K562 (cell line): ENCODE measurements around the gene BCL2L1. TPM values are rescaled to one million over a fixed set of nuclear protein-coding genes. Genes with fewer than 3 reads are reported as not detected.

ENCODE experiments used
- ATF6 ChIP-seq: sonication (generic); formaldehyde crosslinking; IDR thresholded peaks from 2 replicates; pipeline ENCODE4 v1.4.0; 2020; ENCODE audit warnings: mild to moderate bottlenecking, missing genetic modification reagents
- FIP1L1 ChIP-seq: fragments of 200-400 bp; formaldehyde crosslinking; IDR thresholded peaks from 2 replicates; pipeline ENCODE4 v1.6.1; 2018; ENCODE audit warnings: mild to moderate bottlenecking, low read depth, low read length; ENCODE audit not compliant: poor library complexity, severe bottlenecking
- KLF10 ChIP-seq: fragments of 250-450 bp; sonication (Bioruptor Pico); IDR thresholded peaks from 2 replicates; pipeline ENCODE4 v1.6.1; 2021; ENCODE audit warnings: matching md5 sums
- KLF16 ChIP-seq: IDR thresholded peaks from 2 replicates; pipeline ENCODE4 v1.6.1; 2016; ENCODE audit warnings: antibody characterized with exemption
- NR2C1 ChIP-seq, 2 experiments: fragments of 450-650 bp; IDR thresholded peaks; 2 replicates each; pipeline ENCODE4 v1.6.1; 2017; ENCODE audit warnings: mild to moderate bottlenecking in 2 of 2, antibody characterized with exemption in 1 of 2, inconsistent platforms in 1 of 2, missing compliant biosample characterization in 1 of 2, missing genetic modification characterization in 1 of 2
- RBBP5 ChIP-seq: fragments of 200-600 bp; sonication (generic); IDR thresholded peaks from 2 replicates; pipeline ENCODE4 v1.6.1; 2012; ENCODE audit warnings: borderline replicate concordance, mild to moderate bottlenecking, low read length, control low read depth, inconsistent platforms; ENCODE audit not compliant: insufficient read depth, poor library complexity, severe bottlenecking
- ZNF57 ChIP-seq: fragments of 450-650 bp; formaldehyde crosslinking; IDR thresholded peaks from 2 replicates; pipeline ENCODE4 v1.4.0; 2020; ENCODE audit warnings: mild to moderate bottlenecking, moderate library complexity
- ZNF830 ChIP-seq: fragments of 250-450 bp; sonication (Bioruptor Pico); IDR thresholded peaks from 2 replicates; pipeline ENCODE4 v1.5.0; 2021; ENCODE audit warnings: mild to moderate bottlenecking
- polyA plus RNA-seq, 8 experiments: library from polyadenylated mRNA; depleted of rRNA in 4 of 8; stranded (reverse) in 5 of 8; unstranded in 3 of 8; fragments of >200 nt; fragmentation: Nextera tagmentation in 2 of 8; fragmentation: Illumina TruSeq in 1 of 8; extraction: Ambion mirVana in 2 of 8; extraction: Trizol in 1 of 8; gene quantifications; 2 replicates each; pipeline versions ENCODE4 v1.2.1 to v1.2.3, GENCODE V29; 2011 to 2014; ENCODE audit warnings: inconsistent platforms in 1 of 8, missing spikeins in 1 of 8
- total RNA-seq, 7 experiments: library from RNA; depleted of rRNA in 6 of 7; stranded (reverse); fragments of >200 nt in 6 of 7; fragmentation: Illumina TruSeq in 2 of 7; extraction: Trizol in 2 of 7; gene quantifications; 2 replicates each; pipeline versions ENCODE4 v1.2.1 to v1.2.3, GENCODE V29; 2011 to 2021; ENCODE audit warnings: low replicate concordance in 1 of 7
- TF ChIP-seq, protein P1 (sequence below): fragments of 200-600 bp; sonication (generic); IDR thresholded peaks from one replicate; pipeline ENCODE4 v1.6.1; 2012; ENCODE audit warnings: mild to moderate bottlenecking, low read depth, low read length, inconsistent platforms

BCL2L1 gene
- total and polyA plus RNA-seq, 9 of the 15 experiments (the other 6 are each of a cell fraction or from before 2014, with no cell fraction given): 3.3 to 182 (median 120) TPM

DNA sequence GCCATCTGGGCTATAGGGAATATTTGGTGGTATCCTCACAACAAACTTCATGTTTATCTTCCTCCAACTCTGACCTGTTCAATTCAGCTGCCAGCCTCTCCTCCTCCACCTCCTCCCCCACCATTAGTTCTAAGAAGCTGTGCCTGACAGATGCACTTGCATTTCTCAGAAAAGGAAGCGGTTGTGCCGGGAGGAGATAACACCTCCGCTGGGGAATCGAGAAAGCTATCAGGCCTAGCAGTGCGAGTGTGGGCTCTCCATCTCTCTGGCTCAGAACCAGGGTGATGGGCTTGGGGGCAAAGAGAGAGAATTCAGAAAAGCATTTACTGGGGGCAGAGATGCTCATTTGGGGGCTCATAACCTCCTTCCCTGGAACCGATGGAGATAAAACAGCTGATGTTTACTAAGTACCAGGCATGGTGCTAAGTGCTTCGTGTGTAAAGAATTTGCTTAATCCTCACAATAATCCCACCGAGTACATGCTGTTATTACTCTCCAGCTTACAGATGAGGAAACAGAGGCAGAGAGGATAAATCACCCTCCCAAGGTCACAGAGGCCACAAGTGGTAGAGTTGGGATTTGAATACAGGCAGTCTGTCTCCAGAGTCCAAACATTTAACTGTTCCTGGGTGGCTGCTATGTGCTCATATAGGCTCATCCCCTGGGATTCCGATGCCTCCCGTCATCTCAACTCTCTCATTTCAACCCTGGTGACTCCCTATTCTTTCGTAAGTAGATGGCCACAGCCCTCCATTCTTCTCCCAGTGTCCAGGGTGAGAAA is 46.6 kb downstream of the BCL2L1 start (continued):
- TF ChIP-seq, protein P1, sequence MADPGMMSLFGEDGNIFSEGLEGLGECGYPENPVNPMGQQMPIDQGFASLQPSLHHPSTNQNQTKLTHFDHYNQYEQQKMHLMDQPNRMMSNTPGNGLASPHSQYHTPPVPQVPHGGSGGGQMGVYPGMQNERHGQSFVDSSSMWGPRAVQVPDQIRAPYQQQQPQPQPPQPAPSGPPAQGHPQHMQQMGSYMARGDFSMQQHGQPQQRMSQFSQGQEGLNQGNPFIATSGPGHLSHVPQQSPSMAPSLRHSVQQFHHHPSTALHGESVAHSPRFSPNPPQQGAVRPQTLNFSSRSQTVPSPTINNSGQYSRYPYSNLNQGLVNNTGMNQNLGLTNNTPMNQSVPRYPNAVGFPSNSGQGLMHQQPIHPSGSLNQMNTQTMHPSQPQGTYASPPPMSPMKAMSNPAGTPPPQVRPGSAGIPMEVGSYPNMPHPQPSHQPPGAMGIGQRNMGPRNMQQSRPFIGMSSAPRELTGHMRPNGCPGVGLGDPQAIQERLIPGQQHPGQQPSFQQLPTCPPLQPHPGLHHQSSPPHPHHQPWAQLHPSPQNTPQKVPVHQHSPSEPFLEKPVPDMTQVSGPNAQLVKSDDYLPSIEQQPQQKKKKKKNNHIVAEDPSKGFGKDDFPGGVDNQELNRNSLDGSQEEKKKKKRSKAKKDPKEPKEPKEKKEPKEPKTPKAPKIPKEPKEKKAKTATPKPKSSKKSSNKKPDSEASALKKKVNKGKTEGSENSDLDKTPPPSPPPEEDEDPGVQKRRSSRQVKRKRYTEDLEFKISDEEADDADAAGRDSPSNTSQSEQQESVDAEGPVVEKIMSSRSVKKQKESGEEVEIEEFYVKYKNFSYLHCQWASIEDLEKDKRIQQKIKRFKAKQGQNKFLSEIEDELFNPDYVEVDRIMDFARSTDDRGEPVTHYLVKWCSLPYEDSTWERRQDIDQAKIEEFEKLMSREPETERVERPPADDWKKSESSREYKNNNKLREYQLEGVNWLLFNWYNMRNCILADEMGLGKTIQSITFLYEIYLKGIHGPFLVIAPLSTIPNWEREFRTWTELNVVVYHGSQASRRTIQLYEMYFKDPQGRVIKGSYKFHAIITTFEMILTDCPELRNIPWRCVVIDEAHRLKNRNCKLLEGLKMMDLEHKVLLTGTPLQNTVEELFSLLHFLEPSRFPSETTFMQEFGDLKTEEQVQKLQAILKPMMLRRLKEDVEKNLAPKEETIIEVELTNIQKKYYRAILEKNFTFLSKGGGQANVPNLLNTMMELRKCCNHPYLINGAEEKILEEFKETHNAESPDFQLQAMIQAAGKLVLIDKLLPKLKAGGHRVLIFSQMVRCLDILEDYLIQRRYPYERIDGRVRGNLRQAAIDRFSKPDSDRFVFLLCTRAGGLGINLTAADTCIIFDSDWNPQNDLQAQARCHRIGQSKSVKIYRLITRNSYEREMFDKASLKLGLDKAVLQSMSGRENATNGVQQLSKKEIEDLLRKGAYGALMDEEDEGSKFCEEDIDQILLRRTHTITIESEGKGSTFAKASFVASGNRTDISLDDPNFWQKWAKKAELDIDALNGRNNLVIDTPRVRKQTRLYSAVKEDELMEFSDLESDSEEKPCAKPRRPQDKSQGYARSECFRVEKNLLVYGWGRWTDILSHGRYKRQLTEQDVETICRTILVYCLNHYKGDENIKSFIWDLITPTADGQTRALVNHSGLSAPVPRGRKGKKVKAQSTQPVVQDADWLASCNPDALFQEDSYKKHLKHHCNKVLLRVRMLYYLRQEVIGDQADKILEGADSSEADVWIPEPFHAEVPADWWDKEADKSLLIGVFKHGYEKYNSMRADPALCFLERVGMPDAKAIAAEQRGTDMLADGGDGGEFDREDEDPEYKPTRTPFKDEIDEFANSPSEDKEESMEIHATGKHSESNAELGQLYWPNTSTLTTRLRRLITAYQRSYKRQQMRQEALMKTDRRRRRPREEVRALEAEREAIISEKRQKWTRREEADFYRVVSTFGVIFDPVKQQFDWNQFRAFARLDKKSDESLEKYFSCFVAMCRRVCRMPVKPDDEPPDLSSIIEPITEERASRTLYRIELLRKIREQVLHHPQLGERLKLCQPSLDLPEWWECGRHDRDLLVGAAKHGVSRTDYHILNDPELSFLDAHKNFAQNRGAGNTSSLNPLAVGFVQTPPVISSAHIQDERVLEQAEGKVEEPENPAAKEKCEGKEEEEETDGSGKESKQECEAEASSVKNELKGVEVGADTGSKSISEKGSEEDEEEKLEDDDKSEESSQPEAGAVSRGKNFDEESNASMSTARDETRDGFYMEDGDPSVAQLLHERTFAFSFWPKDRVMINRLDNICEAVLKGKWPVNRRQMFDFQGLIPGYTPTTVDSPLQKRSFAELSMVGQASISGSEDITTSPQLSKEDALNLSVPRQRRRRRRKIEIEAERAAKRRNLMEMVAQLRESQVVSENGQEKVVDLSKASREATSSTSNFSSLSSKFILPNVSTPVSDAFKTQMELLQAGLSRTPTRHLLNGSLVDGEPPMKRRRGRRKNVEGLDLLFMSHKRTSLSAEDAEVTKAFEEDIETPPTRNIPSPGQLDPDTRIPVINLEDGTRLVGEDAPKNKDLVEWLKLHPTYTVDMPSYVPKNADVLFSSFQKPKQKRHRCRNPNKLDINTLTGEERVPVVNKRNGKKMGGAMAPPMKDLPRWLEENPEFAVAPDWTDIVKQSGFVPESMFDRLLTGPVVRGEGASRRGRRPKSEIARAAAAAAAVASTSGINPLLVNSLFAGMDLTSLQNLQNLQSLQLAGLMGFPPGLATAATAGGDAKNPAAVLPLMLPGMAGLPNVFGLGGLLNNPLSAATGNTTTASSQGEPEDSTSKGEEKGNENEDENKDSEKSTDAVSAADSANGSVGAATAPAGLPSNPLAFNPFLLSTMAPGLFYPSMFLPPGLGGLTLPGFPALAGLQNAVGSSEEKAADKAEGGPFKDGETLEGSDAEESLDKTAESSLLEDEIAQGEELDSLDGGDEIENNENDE: no peak
- TF ChIP-seq NR2C1 (IDR thresholded peaks at IDR 0.05): peak; percentile 72
- peak; percentile 61 for TF ChIP-seq NR2C1 (tag; IDR thresholded peaks at IDR 0.05)
- TF ChIP-seq ZNF57 (CRISPR knock-in tag): no peak
- TF ChIP-seq KLF10: 0 out of 2 replicates have a peak, but pooled peaks have one; percentile 52
- no peak for TF ChIP-seq FIP1L1
- TF ChIP-seq KLF16: peak; percentile 98
- TF ChIP-seq ATF6 (CRISPR knock-in tag): no peak
- TF ChIP-seq ZNF830 (CRISPR knock-in tag): peak; percentile 75; the same call in 1 of the 2 replicates
- peak; percentile 4 for TF ChIP-seq RBBP5
